AML-193 (cell line): ENCODE results near the gene RAB12.
"Not testable (repeated sequence)": the region's sequence is repeated elsewhere in the genome, so short reads cannot be mapped to it uniquely, and the experiment has no call there.

Experiments used
- DNase-seq, 2 experiments: peaks; one replicate each; lab custom pipeline; 2025; lab: John Stamatoyannopoulos, UW

Gene RAB12

GRCh38 chr18:8611916-8612576 is 2.8 kb downstream of the RAB12 start:
- no peak for DNase-seq

DNA sequence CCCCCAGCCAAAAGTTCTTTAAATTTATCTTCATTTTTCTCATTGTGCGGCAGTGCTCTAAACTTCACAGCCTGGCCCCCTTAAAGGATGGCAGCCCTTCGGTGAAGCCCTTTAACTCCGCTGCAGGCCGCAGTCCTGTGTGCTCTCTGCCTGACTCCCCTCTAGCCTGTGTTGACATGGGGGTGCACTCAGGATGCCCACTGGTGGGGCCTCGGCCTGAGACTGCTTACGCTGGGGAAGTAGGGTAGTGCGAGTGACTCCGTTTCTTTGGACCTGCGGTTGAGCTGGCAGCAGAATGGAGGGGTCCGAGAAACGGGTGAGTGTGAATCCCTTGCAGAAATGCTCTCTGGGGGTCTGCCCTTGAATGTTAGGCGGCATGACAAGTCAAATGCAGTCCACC is 5.6 kb downstream of the RAB12 start:
- DNase-seq = no peak

GRCh38 chr18:8615397-8616027 is 6.3 kb downstream of the RAB12 start:
- peak; percentile 38 to 58 for DNase-seq

GRCh38 chr18:8616028-8616401 is 6.8 kb downstream of the RAB12 start:
- no peak for DNase-seq

DNA sequence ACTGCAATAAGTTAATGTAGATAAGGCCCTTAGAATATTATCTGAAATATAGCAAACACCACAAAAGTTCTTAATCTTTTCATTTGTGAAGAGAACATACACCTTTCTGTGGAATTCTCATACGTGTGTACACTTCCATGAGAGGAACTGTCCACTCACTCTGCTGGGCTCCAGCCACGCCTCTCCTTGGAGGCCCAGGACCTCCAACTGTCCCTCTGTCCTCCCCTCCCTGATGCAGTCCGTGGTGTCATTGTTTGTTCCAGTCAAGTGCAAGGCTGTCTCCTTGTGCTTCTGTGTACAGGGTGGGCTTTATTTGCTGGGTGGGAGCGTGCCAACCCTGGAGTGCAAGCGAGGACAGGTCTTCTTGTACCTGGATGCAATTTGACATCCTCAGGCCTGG is 8.7 kb downstream of the RAB12 start:
- no peak for DNase-seq

DNA sequence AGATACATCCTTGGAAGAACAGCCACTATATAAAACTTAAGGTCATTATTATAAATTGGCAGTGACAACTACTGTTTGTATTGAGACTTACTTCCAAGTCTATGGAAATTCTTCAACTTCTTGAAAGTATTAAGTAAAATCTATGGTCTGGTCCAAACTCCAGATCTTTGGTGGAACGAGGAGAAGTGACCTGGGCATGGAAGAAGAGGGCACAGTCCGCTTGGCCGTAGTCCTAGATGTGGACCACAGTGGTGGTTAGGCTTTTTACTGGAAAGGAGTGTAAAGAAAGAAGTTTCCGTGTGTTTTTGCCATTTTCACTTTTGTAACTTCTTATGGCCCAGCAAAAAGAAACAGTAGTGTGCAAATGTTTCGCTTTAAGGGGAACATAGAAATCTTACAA is 9.8 kb downstream of the RAB12 start:
- DNase-seq = no peak

DNA sequence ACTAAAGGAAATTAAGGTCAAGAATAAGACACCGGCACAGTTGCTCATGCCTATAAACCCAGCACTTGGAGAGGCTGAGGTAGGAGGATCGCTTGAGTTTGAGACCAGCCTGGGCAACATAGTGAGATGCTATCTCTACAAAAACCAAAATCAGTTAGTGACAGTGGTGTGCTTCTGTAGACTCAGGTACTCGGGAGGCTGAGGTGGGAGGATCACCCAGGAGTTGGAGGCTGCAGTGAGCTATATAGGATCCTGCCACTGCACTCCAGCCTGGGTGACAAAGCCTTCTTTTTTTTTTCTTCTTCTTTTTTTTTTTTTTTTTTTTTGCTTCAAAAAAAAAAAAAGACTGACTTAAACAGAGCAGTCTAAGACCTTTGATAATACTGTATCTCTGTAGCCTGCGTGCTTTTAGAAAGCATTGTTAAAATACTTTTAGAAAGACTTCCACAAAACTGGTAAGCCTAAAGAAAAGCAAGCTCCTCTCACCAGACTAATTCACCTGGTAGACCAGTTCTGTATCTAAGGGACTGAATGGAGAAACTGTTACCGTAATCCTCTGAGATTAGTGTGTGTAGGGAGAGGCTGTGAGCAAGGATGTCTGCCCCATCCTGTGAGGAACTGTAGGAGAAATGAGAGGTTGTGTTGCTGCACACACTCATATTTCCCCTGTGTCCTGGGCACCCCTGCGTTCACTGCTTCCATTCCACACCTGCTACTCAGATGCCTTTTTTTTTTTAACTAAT is 10.8 kb downstream of the RAB12 start:
- no peak for DNase-seq

DNA sequence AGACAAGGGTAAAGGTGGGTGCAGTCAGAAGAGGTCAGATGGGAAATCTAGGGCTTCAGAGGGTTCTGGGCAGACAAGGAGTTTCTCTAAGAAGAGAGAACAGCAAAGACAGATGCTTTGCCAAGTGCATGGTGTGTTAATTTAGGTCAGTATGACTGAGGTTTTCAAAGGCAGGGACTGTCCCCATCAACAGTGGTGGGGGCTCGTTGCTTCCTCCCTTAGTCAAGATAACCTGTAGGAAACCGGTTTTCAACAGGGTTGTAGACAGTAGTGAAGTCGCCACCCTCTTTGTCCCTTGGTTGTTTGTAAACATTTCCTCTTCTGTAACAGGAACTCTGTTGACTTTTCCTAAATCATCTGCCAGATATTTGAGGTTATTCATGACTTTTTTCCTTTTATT is 11.6 kb downstream of the RAB12 start:
- DNase-seq = no peak

GRCh38 chr18:8622625-8623024 is 13.4 kb downstream of the RAB12 start:
- not testable (repeated sequence) for DNase-seq

GRCh38 chr18:8623549-8624106 is 14.4 kb downstream of the RAB12 start:
- DNase-seq = peak; percentile 28 to 36

DNA sequence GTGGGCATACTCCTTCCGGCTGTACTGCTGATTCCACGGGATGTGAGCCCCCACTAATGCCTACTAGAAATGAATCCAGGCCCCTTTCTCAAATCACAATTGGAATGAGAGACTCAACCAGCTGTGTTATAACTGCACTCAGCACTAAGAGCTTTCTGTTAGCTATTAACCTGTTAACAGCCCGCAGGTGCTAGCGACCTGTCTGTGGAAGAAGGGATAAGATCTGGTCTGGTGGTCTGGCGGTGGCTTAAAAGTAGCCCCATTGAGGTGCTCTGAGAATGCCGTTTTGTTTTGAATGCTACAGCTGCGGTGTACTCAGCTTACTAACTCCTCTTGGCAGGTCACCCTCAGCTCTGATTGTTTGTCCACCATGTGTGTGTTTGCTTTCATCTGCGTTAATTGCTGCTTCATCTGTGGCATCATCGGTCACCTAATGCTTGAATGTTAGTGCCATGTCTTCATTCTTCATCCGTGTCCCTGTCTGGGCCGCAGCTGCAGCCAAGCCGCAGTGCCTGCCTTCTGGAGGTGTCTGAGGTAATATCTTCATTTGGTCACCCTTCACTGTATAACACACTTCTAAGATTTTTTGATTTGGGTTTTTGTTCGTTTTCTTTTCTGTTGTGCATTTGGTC is 16.3 kb downstream of the RAB12 start:
- DNase-seq = no peak

DNA sequence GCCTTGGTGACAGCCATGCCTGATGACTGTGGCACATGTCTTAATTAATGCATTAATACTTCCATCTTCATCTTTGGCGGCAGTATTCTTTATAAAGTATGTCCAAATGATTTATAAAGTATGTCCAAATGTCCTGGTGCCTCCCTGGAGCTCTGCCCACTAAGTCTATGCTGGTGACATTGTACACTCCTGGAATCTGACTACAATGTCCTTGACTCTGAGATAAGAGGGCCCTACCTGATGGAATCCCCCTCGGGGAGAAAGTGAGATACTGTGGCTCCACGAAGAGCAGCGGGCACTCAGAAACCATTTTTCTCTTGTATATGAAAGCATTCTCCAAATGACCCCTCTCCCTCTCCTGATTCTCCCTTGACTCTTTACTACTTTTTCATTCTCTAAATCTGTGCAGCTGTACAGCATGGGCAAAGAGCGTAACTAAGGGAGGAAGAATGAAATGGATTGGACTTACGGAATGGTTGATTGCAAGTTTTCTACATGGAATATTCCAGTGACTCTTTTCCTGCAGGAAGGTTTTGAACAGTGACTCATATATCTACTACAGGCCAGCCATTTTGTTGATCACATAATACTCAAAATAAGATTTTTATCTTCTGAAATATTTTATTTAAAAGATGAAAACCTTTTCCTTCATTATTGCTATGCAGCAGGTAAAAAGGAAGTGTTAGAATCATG is 17.3 kb downstream of the RAB12 start:
- DNase-seq = no peak

GRCh38 chr18:8627107-8627472 is 17.9 kb downstream of the RAB12 start:
- no peak for DNase-seq

GRCh38 chr18:8627540-8627939 is 18.3 kb downstream of the RAB12 start:
- no peak for DNase-seq

- DNase-seq = no peak
Measured at GRCh38 chr18:8629602-8630001, 20.4 kb downstream of the RAB12 start.

DNA sequence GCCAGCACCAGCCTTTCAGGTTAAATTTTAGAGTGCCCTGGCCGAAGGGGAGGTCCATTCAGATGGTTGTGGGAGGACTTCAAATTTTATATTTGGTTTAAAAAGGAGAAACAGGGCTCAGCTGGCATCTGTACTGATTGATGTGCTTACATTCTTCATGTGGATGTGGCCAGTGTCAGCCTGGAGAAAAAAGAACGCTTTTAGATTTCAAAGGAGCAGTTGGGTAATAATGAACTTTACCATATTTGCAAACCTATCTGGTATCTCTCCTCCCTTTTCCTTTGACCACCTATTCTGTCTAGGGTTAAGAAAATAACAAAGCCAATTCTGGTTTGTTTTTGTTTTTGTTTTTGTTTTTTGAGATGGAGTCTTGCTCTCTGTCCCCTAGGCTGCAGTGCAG is 21.3 kb downstream of the RAB12 start:
- no peak for DNase-seq

- no peak for DNase-seq
Measured at GRCh38 chr18:8631265-8631664, 22.0 kb downstream of the RAB12 start.

- DNase-seq = no peak
Measured at GRCh38 chr18:8632386-8632785, 23.1 kb downstream of the RAB12 start.

- no peak for DNase-seq
Measured at GRCh38 chr18:8634508-8634907, 25.3 kb downstream of the RAB12 start.

DNA sequence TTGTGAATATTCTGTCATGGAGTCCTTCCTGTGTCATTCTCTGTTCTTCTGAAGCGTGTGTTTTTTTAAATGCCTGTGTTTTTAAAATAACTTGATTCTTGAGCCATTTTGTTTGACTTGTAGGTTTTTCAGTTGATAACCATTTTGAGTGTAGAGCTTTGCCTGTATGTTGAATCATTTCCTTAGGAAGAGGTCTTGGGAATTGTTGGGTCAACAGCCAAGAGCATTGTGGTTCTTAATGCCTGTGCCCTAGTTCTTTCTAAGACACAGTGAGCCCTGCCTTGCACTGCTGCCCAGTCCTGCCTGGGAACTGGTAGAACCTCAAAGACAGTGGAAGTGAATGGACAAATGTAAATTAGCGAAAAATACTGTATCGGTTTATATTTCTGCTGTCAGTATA is 25.9 kb downstream of the RAB12 start:
- no peak for DNase-seq

GRCh38 chr18:8639762-8640161 is 30.5 kb downstream of the RAB12 start:
- no peak for DNase-seq

GRCh38 chr18:8643326-8643878 is 34.2 kb downstream of the RAB12 start:
- DNase-seq = no peak
